GM13977 (cell line): ENCODE measurements around the gene DNASE1.
A peak's percentile ranks its signal among the peaks of the same experiment; 100 is the strongest.

ENCODE experiments used
- DNase-seq: peaks from one replicate; pipeline ENCODE4 v3.0.0; 2012; ENCODE audit warnings: low spot score
- CTCF ChIP-seq: IDR thresholded peaks from 2 replicates; pipeline ENCODE4 v1.5.1; 2012; ENCODE audit warnings: mild to moderate bottlenecking, control low read depth; ENCODE audit not compliant: insufficient read depth; ENCODE audit errors: extremely low read depth, missing control alignments
- in situ Hi-C: fragments of 300-500 bp; cut with MboI; formaldehyde crosslinking; loops from one replicate; pipeline ENCODE4 v1.12.0; 2022; ENCODE audit warnings: low sequenced_read_pairs, low pct_unique_long_range_greater_than_20kb, mixed read lengths, inconsistent platforms; ENCODE audit not compliant: unreplicated experiment

The DNASE1 gene

DNA sequence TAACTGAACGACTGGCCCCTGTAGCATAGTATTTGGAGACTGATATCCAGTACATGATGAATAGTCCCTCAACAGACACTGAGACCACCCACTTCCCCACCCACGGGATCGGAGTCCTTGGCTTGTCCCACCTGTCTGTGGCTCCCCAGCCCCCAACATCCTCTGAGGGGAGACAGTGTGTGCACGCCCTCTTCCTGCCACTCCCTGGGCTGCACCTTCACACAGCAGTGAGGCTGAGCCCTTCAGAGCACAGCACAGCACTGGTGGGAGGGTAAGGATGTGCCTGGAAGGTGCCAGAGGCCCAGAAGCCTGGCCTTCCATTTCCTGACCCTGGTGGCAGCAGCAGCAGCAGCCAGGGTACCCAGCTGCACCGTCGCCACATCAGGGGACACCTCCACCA lies 11.0 kb downstream of the DNASE1 start:
- in situ Hi-C loops: no loop called here
- no peak for DNase-seq
- peak; percentile 24 for TF ChIP-seq CTCF

DNA sequence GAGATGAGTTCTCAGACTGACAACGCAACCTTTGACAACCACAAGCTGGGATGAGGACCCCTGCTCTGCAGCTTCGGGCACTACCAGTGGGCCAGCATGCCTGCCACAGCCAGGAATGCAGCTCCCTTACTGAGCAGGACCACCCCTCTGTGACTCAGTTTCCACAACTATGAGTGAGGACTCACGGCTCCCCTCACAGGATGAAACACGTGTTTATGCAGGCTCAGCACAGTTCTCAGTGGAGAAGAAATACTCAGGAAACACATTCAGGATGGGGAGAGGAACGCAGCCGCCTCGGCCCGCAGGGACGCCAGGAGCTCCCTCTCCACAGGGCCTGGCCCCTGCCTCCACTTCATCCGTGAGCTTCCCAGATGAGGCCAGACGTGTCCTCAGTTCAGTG lies 14.1 kb downstream of the DNASE1 start:
- TF ChIP-seq CTCF: no peak
- in situ Hi-C loops: no loop called here
- DNase-seq: no peak

- DNase-seq: no peak
Observed at GRCh38 chr16:3669082-3669481, 14.6 kb downstream of the DNASE1 start.

DNA sequence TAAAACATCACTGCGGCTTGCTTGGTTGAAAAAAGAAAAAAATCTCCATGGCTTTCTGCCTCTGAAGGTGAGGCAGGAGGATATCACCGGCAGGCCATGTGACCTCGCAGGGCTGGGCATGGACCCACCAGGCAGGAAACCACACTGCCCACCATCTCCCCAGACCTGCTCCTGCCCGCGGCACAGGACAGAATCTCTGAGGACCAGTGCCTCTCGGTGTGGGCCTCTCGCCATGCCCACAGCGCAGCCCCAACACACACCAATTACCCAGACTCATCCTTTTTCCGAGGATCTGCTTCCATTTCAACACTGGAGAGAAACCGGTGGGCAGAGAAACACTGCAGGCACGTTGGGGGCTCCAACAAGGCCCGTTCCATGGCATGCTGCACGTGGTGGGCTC lies 16.2 kb downstream of the DNASE1 start:
- no peak for TF ChIP-seq CTCF
- in situ Hi-C loops: no loop called here
- DNase-seq: no peak

More at GRCh38 chr16:3669082-3669481, 14.6 kb downstream of the DNASE1 start:
- in situ Hi-C loops: no loop called here
- TF ChIP-seq CTCF: no peak

DNA sequence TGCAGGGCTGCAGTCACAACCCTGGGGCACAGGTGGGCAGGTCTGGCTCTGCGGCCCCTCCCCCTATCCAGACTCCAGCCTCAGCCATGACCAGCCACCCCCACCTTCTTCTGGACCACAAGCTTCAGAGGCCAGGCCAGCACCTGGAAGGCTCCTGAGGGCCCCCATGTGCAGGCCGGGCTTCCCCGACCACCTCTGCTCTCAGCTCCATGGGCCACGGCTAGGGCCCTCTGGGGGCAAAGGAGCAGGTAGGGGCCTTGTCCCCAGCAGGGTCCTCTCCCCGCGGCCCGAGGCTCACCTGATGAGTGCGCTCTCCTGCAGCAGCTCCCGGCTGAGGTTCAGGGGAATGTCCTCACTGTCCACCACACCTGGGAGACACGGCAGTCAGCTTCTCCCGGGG lies 16.9 kb downstream of the DNASE1 start:
- TF ChIP-seq CTCF: no peak
- no peak for DNase-seq
- in situ Hi-C loops: no loop called here

- in situ Hi-C loops: no loop called here
- no peak for TF ChIP-seq CTCF
- DNase-seq: no peak
Observed at GRCh38 chr16:3672571-3673041, 18.1 kb downstream of the DNASE1 start.

DNA sequence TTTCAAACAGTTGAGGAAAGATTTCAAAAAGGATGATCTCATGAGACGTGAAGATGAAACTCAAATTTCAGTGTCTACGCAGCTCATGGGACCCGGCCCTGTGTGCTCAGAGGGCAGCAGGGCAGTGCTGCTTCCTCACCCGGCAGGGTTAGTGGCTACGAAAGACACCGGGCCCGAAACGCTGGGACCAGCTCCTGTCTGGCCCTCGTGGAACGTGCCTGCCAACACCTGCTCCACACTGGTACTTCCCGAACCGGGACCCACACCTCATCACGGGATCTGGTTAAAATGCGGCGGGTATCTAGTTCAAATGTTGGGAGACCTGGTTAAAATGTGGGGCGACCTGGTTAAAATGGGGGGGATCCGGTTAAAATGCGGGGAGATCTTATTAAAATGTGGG lies 18.7 kb downstream of the DNASE1 start:
- TF ChIP-seq CTCF: no peak
- in situ Hi-C loops: no loop called here
- no peak for DNase-seq
